ENCODE data around the gene ALKBH3. TPM values are rescaled to one million over a fixed set of nuclear protein-coding genes. Genes with fewer than 3 reads are reported as not detected.

Gene ALKBH3
- total RNA-seq, 4 donors from 2014 or later, result 17.4 to 38.2 (median 24.6) TPM

DNA sequence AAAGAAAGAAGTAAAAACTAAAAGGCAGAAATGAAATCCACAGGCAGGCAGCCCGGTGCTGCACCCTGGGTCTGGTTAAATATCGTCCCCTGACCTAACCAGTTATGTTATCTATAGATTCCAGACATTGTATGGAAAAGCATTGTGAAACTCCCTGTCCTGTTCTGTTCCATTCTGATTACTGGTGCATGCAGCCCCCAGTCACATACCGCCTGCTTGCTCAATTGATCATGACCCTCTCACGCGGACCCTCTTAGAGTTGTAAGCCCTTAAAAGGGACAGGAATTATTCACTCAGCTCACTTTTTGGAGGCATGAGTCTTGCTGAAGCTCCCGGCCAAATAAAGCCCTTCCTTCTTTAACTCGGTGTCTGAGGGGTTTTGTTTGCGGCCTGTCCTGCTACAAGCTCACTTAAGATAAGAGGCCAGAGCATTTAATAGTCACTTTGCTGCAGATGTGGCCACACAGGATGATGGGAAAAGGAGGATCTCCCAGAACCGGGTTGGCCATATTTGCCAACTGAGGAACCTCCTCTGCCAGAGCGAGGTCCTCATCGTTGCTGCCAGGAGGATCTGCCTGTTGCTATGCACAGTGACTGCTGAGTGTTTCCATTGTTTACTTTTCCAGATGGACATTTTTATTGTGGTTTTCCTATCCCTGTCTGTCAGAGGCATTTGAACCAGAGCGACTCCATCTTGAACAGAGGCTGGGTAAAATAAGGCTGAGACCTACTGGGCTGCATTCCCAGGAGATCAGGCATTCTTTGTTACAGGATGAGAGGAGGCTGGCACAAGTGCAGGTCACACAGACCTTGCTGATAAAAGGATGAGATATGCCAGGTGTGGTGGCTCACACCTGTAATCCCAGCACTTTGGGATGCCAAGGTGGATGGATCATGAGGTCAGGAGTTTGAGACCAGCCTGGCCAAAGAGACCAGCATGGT, 72.0 kb downstream of the ALKBH3 start:
- Histone ChIP-seq H3K27me3 (no peaks in the 10 kb centered on the region), H3K4me3 (no peak overlapping the region), H3K27ac (replicated peaks in 1 of 4) (no peak overlapping the region), H3K9me3 (no peaks in the 10 kb centered on the region), H3K4me1 (peaks cover 0 to 9% (median 0%) of the 10 kb centered on the region in 4 donors), H3K36me3 (no peaks in the 10 kb centered on the region)
- intact Hi-C loops (cut with DNase I), result no loop called here
- DNase-seq (ENCODE audit: extremely low spot score), result no peak
- whole genome bisulfite sequencing, result 91% methylated on average over 10 of the region's 12 CpGs
- TF ChIP-seq, protein P1, sequence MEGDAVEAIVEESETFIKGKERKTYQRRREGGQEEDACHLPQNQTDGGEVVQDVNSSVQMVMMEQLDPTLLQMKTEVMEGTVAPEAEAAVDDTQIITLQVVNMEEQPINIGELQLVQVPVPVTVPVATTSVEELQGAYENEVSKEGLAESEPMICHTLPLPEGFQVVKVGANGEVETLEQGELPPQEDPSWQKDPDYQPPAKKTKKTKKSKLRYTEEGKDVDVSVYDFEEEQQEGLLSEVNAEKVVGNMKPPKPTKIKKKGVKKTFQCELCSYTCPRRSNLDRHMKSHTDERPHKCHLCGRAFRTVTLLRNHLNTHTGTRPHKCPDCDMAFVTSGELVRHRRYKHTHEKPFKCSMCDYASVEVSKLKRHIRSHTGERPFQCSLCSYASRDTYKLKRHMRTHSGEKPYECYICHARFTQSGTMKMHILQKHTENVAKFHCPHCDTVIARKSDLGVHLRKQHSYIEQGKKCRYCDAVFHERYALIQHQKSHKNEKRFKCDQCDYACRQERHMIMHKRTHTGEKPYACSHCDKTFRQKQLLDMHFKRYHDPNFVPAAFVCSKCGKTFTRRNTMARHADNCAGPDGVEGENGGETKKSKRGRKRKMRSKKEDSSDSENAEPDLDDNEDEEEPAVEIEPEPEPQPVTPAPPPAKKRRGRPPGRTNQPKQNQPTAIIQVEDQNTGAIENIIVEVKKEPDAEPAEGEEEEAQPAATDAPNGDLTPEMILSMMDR (IDR thresholded peaks at IDR 0.05), result no peak
- TF ChIP-seq POLR2AphosphoS5 (IDR thresholded peaks at IDR 0.05) (no peak), EP300 (IDR thresholded peaks at IDR 0.05) (no peak), POLR2A (IDR thresholded peaks at IDR 0.05; ENCODE audit: low read depth) (no peak)

DNA sequence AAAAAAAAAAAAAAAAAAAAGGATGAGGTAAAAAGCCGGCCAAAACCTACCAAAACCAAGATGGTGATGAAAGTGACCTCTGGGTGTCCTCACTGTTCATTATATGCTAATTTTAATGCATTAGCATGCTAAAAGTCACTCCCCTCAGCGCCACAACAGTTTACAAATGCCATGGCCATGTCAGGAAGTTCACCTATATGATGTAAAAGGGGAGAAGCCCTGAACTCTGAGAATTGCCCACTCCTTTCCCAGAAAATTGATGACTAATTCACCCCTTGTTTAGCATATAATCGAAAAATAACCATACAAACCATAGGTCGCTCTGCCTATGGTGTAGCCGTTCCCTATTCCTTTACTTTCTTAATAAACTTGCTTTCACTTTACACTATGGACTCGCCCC, 72.9 kb downstream of the ALKBH3 start:
- intact Hi-C loops (cut with DNase I), result no loop called here
- WGBS, result 89% methylated on average over 6 of the region's 6 CpGs
- Histone ChIP-seq H3K4me3 (no peak overlapping the region), H3K9me3 (no peaks in the 10 kb centered on the region), H3K4me1 (peaks cover 0 to 6% (median 0%) of the 10 kb centered on the region in 4 donors), H3K27me3 (no peaks in the 10 kb centered on the region), H3K36me3 (no peaks in the 10 kb centered on the region), H3K27ac (replicated peaks in 1 of 4) (no peak overlapping the region)
- no peak for DNase-seq (ENCODE audit: extremely low spot score)
- TF ChIP-seq, protein P1 (IDR thresholded peaks at IDR 0.05), result no peak
- no peak for TF ChIP-seq EP300 (IDR thresholded peaks at IDR 0.05)
- no peak for TF ChIP-seq POLR2AphosphoS5 (IDR thresholded peaks at IDR 0.05)
- TF ChIP-seq POLR2A (IDR thresholded peaks at IDR 0.05; ENCODE audit: low read depth), result no peak

DNA sequence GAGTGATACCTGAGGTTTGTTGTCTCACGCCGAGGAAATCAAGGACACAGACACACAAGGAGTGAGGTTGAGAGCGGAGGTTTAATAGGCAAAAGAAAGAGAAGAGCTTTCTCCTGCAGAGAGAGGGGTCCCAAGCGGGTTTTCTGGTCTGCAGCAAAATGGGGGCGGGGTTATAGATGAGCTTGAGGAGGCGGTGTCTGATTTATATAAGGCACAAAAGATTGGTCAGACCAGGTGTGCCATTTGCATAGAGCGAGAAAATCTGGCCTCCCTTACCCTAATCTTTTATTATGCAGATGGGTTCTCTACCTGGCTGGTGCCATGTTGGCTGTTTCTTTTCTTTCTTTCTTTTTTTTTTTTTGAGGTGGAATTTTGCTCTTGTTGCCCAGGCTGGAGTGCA, 73.6 kb downstream of the ALKBH3 start:
- TF ChIP-seq EP300 (IDR thresholded peaks at IDR 0.05), result no peak
- TF ChIP-seq POLR2AphosphoS5 (IDR thresholded peaks at IDR 0.05), result no peak
- no peak for TF ChIP-seq POLR2A (IDR thresholded peaks at IDR 0.05; ENCODE audit: low read depth)
- TF ChIP-seq, protein P1 (IDR thresholded peaks at IDR 0.05), result no peak
- H3K9me3 ChIP-seq, result no peaks in the 10 kb centered on the region
- no peak overlapping the region for H3K4me3 ChIP-seq
- H3K36me3 ChIP-seq, result no peaks in the 10 kb centered on the region
- 98% methylated on average over 7 of the region's 7 CpGs for WGBS
- H3K27ac ChIP-seq (replicated peaks in 1 of 4), result no peak overlapping the region
- DNase-seq (ENCODE audit: extremely low spot score), result no peak
- intact Hi-C loops (cut with DNase I), result no loop called here
- H3K27me3 ChIP-seq, result no peaks in the 10 kb centered on the region
- H3K4me1 ChIP-seq, result peaks cover 0 to 6% (median 0%) of the 10 kb centered on the region in 4 donors

DNA sequence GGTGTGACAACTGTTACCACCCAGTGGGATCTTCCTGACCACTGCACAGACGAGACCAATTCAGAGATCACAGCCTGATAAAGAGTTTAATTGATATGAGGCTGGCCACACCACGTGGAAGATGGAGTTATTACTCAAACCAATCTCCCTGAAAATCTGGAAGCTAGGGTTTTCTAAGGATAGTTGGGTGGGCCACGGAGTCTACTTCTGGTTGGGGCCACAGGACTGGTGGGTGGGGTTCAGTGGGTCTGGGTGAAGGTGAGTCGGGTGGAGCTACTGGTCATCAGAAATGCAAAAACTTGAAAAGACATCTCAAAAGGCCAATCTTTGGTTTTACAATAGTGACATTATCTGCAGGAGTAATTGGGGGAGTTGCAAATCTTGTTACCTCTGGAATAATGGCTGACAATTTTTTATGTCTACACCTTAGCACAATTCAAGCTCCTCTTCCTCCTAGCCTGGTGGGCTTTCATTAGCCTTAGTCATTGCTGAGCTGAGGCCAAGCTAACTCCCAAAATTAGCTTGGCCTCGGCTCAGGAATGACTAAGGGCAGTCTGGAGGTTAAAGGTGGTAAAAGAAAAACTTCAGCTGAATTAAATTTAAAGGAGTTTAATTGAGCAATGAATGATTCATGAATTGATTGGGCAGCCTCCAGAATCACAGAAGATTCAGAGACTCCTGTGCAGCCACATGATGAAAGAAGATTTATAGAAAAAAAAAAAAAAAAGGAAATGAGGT, 74.9 kb downstream of the ALKBH3 start:
- DNase-seq (ENCODE audit: extremely low spot score), result no peak
- 81% methylated on average over 5 of the region's 5 CpGs for WGBS

More for the DNA sequence above, 74.9 kb downstream of the ALKBH3 start:
- TF ChIP-seq POLR2AphosphoS5 (IDR thresholded peaks at IDR 0.05) (no peak), EP300 (IDR thresholded peaks at IDR 0.05) (no peak), POLR2A (IDR thresholded peaks at IDR 0.05; ENCODE audit: low read depth) (no peak)
- TF ChIP-seq, protein P1 (IDR thresholded peaks at IDR 0.05), result no peak
- Histone ChIP-seq H3K4me3 (no peak overlapping the region), H3K4me1 (peaks cover 0 to 6% (median 0%) of the 10 kb centered on the region in 4 donors), H3K27ac (replicated peaks in 1 of 4) (no peak overlapping the region), H3K27me3 (no peaks in the 10 kb centered on the region), H3K36me3 (no peaks in the 10 kb centered on the region), H3K9me3 (no peaks in the 10 kb centered on the region)
- intact Hi-C loops (cut with DNase I), result no loop called here

All from esophagus muscularis mucosa (tissue), 4 donors.